HG03139 (cell line): ENCODE results near the gene POLR3E.
A peak's percentile ranks its signal among the peaks of the same experiment; 100 is the strongest.
"Not testable (repeated sequence)": the region's sequence is repeated elsewhere in the genome, so short reads cannot be mapped to it uniquely, and the experiment has no call there.

Experiments used
- ATAC-seq: cut with Tn5 transposase; IDR thresholded peaks from one replicate; pipeline ENCODE4 v1.9.1; 2021; ENCODE audit not compliant: unreplicated experiment

The POLR3E gene

DNA sequence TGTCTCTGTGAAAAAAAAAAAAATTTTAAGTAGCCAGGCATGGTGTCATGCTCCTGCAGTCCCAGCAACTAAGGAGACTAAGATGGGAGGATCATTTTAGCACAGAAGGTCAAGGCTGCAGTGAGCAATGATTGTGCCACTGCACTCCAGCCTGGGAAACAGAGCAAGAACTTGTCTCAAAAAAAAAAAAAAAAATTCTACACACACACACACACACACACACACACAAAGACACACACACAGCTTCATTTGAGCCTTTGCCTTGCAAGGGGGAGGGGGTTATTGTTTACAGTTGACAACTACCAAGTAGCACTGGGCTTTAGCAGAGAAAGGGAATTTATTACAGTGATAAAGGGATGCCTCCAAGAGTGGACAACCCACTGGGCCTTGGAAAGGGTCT lies 4.9 kb upstream of the POLR3E start:
- ATAC-seq: no peak

- no peak for ATAC-seq
Observed at GRCh38 chr16:22293137-22294106, 3.8 kb upstream of the POLR3E start.

DNA sequence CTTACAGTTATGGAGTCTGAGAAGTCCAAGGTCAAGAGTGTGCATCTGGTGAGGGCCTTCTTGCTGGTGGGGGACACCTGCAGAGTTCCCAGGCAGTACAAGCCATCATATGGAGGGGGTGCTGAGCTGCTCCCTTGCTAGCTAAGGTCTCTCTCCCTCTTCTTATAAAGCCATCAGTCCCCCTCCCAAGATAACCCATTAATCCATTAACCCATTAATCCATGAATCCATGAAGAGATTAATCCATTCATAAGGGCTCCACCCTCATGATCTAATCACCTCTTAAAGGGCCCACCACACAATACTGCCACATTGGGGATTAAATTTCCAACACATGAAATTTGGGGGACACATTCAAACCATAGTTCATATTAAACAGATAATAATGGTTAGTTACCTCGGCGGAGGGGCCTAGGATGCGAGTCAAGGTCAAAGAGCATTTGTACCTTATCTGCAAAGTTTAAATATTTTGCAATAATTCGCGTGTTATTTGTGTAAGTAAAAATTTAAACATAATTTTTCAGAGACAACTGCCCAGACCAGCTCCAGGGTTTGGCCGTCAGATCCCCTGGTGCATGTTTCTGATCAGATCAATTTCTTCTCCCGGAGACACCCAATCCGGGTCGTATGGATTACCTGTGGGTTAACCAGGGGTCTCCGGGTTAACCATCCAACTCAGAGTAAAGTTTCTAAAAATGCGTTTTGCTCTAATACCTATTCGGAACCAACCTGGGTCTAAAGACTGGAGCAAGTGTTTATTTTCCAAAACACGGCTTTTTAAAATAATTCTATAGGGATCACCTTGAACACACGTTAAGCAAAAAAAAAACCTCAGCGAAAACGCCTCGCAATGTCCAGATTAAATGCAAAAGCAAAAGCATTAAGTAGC lies 740 bp upstream of the POLR3E start:
- no peak for ATAC-seq

- peak; percentile 12 for ATAC-seq
Observed at GRCh38 chr16:22297871-22298733, 893 bp downstream of the POLR3E start.

GRCh38 chr16:22299036-22299435 lies 1.8 kb downstream of the POLR3E start:
- ATAC-seq: no peak

DNA sequence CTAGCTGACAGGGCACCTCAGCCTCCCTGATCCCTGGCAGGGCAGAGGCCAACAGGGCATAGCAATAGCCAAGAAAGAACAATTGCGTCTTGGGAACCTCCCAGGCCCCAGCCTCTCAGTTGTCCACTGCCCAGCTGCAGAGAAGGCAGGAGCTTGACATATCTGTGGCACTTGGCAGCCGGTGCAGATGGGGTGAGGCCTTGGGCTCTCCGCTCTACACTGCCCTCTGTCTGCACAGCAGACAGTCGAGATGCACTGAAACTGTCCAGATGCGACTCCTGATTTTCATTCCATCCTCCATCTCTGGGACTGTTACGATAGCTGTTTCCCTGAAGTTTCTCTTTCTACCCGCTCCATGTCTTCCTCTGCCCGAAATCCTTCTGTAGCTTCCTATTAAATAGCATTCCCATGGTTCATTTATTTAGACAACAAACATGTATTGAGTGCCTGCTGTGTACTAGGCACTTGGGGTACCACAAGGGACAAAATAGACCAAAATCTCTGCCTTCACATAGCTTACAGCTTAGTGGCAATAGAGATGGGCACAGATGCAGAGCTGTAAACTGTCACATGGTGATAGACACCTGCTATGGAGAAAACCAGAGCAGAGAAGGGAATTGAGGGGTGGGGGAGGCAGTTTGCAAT lies 3.3 kb downstream of the POLR3E start:
- no peak for ATAC-seq

- ATAC-seq: not testable (repeated sequence)
Observed at GRCh38 chr16:22301423-22301822, 4.2 kb downstream of the POLR3E start.

DNA sequence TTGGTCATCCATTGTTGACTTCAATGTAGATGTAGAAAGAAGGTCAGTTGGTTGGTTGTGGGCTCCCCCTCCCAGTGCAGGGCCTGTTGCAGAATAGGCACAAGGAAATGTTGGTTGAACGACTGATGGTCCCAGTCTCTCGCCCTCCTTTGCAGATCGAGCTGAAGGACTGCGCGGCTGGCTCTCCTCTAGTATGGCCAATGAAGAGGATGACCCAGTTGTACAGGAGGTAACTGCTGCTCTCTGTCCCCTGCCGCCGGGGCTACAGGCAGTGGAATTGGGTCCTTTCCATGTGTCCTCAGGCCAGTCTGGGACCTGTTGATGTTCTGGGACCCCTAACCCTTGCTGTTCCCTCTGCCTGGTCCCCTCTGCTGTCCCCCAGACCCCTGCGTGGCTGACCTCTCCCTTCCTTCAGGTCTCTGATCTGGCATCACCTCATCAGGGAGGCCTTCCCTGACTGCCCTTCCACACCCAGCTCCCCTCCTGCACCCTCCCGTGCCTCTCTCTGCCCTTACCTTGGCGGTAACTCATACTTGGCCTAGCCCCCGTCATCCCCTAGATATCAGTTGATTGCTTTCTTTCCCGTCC lies 5.7 kb downstream of the POLR3E start:
- ATAC-seq: no peak

- no peak for ATAC-seq
Observed at GRCh38 chr16:22304411-22304810, 7.2 kb downstream of the POLR3E start.

GRCh38 chr16:22306788-22307187 lies 9.6 kb downstream of the POLR3E start:
- ATAC-seq: no peak

- no peak for ATAC-seq
Observed at GRCh38 chr16:22307838-22308237, 10.6 kb downstream of the POLR3E start.

DNA sequence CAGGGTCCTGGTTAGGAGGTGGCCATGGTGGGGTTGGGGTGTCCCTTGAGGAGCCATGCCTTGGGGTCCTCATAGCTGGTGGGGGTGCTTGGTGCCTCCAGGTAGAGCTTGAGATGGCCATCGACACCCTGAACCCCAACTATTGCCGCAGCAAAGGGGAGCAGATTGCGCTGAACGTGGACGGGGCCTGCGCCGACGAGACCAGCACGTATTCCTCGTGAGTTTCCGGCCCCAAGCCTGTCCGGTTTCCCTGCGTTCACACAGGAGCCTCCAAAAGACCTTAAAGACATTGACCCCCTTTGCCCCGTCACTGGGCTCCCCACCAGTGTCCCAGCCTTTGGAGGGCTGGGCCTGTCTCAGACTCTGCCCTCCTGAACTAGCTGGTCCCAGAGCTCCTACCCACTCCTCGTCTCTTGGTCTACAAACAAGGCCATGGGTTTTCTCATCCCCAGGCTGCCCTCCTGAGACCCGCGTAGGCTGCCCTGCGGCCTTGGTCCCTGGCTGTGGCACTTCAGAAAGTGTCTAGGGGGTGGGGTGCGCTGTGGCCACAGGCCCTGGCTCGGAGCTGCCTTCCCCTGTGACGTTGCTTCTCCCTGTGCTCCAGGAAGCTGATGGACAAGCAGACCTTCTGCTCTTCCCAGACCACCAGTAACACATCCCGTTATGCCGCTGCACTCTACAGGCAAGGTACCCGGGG lies 11.8 kb downstream of the POLR3E start:
- no peak for ATAC-seq

DNA sequence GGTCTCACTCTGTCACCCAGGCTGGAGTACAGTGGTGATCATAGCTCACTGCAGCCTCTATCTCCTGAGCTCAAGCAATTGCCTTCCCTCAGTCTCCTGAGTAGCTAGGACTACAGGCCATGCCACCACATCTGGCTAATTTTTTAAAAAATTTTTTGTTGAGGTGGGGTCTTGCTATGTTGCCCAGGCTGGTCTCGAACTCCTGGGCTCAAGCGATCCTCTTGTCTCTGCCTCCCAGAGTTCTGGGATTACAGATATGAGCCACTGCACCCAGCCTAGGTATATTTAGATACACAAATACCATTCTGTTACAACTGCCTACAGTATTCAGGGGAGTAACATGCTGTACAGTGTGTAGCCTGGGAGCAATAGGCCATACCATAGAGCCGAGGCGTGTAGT lies 14.3 kb downstream of the POLR3E start:
- ATAC-seq: no peak

- no peak for ATAC-seq
Observed at GRCh38 chr16:22312897-22313781, 15.9 kb downstream of the POLR3E start.

- ATAC-seq: no peak
Observed at GRCh38 chr16:22313876-22314470, 16.8 kb downstream of the POLR3E start.

GRCh38 chr16:22314661-22315626 lies 17.7 kb downstream of the POLR3E start:
- no peak for ATAC-seq

GRCh38 chr16:22315979-22316378 lies 18.8 kb downstream of the POLR3E start:
- no peak for ATAC-seq
